Coronary artery (tissue), 2 donors: ENCODE results near the gene CAP2.

Experiments used
- DNase-seq: peaks from one replicate; pipeline ENCODE4 v3.0.0-alpha.2; 2017; ENCODE audit warnings: low spot score
- H3K27ac ChIP-seq, 2 donors: fragments of 200-600 bp; sonication (generic); one replicate each; pipeline ENCODE4 v1.5.1; 2016 to 2019
- H3K4me3 ChIP-seq: fragments of 200-600 bp; sonication (generic); 2 replicates; pipeline ENCODE4 v1.5.1; 2016; ENCODE audit warnings: mild to moderate bottlenecking, moderate library complexity
- CTCF ChIP-seq: fragments of 200-600 bp; sonication (generic); IDR thresholded peaks from one replicate; pipeline ENCODE4 v1.5.1; 2019; ENCODE audit warnings: antibody characterized with exemption

Gene CAP2

DNA sequence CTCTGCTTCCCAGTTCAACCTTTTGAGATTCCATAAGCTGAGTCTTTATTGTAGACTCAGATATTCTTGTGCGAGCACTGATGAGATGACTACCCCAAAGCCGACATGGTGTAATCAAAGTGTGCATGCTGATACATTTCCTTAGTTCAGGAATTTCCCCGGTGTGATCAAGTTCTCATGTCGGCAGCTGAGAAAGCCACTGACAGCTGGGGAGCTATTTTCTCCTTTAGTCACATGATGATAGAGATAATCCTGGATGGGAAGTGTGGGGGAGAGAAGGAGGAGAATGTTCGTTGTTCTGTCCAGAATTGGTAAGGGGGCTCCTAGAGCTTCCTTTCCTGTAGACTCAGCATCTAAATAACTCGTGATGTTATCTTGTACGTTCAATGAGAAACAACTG is 7.7 kb upstream of the CAP2 start:
- no peak for DNase-seq
- no peak overlapping the region for H3K4me3 ChIP-seq
- no peak overlapping the region for H3K27ac ChIP-seq
- no peak for TF ChIP-seq CTCF

GRCh38 chr6:17388365-17388764 is 5.0 kb upstream of the CAP2 start:
- H3K27ac ChIP-seq: no peak overlapping the region
- H3K4me3 ChIP-seq: no peak overlapping the region
- no peak for TF ChIP-seq CTCF
- DNase-seq: no peak

DNA sequence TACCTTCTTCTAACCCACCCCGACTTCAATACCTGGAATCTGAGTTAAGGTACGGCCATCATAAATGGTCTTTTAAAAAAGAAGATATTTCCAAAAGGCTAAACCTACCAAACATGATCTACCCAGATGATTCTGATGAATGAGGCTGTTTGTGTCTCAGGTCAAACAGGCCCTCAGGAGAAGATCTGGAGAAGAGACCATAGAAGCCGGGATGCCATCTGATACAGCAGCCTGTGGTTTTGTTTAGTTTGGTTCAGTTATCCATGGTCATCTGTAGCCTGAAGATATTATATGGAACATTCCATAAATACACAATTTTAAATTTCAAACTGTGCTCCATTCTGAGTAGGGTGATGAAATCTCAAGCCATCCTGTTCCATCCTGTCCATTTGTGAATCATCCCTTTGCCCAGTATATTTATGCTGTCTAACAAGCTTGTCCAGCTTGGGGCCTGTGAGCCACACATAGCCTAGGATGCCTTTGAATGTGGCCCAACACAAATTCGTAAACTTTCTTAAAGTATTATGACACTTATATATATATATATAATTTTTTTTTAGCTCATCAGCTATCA is 4.0 kb upstream of the CAP2 start:
- Histone ChIP-seq H3K27ac (no peak overlapping the region), H3K4me3 (no peak overlapping the region)
- TF ChIP-seq CTCF: no peak
- no peak for DNase-seq

DNA sequence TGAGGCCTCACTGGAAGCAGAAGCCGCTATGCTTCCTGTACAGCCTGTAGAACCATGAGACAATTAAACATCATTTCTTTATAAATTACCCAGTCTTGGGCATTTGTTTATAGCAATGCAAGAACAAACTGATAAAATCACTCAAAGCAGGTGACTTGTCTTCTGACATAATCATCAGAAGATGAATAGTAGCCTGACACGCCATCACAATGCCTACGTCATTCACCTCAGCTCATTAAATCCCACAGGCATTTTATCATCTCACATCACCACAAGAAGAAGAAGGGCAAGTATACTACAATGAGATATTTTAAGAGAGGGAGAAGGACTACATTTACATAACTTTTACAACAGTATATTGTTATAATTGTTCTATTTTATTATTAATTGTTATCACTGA is 3.1 kb upstream of the CAP2 start:
- no peak for TF ChIP-seq CTCF
- no peak overlapping the region for H3K27ac ChIP-seq
- no peak for DNase-seq
- no peak overlapping the region for H3K4me3 ChIP-seq

GRCh38 chr6:17391976-17392375 is 1.4 kb upstream of the CAP2 start:
- Histone ChIP-seq H3K4me3 (no peak overlapping the region), H3K27ac (no peak overlapping the region)
- DNase-seq: no peak
- no peak for TF ChIP-seq CTCF

DNA sequence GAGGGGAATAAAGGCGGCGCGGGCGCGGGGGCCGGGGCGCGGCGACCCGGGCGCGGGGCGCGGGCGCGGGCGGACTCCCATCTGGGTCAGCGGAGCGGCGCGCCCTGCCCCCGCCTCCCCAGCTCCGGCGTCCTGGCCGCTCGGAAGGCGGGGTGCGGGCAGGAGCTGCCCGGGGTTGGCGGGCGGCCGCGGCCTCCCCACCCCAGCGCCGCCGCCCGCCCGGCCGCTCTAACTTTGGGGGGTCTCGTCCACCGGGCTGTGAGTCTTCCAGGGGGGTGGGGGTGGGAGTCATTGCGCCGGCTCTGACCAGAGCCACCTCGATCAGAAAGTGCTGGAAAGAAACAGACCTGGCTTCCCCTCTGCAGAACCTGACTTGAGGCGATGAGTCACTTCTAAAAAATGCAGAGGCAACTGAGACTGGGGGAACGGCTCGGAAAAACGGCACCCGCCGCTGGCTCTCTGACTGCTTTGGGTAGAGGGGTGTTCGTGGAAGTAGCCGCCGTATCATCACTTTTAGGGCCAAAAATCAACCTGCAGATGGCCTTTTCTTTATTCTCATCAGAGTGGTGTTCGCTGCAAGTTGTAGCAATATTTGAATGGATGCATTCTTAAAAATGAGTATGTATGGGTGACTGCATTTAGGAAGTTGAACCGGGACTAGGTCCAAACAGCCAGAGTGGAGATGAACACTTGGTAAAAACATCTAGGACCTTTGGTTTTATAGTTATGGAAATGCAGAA is 667 bp downstream of the CAP2 start:
- Histone ChIP-seq H3K4me3 (peak overlapping the region; percentile 94), H3K27ac (peak overlapping the region; percentile 74 to 97)
- peak; percentile 79 for DNase-seq
- no peak for TF ChIP-seq CTCF

GRCh38 chr6:17395112-17395511 is 1.7 kb downstream of the CAP2 start:
- DNase-seq: no peak
- H3K27ac ChIP-seq: peak overlapping the region in 1 of 2 donors; percentile 42
- H3K4me3 ChIP-seq: peak overlapping the region; percentile 94
- no peak for TF ChIP-seq CTCF
